ENCODE results near the gene RBM45.
"Not testable (repeated sequence)": the region's sequence is repeated elsewhere in the genome, so short reads cannot be mapped to it uniquely, and the experiment has no call there.

The RBM45 gene

GRCh38 chr2:178106053-178106452, 6.2 kb upstream of the RBM45 start:
- DNase-seq (ENCODE audit: low read depth in 3 of 3, low spot score in 1 of 3), result no peak

DNA sequence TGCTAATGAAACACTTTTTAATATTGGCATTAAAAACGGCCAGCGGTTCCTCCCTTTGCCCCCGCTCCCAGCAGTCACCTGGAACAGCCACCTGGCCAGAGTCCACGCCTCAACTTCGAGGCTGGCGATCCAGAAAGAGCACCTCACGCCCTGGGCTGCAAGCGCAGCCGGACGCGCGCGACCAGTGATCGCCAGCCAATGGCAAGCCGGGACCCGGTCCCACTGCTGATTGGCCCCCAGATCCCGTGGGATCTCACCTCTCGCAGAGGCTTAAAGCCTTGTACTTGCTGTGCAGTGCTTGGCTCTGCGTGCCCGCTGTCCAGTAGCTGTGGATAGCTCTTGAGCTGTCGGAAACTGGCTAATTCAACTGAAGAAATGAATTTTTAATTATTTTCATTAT, 4.1 kb upstream of the RBM45 start:
- DNase-seq (ENCODE audit: low read depth in 3 of 3, low spot score in 1 of 3), result no peak

GRCh38 chr2:178109813-178110212, 2.4 kb upstream of the RBM45 start:
- DNase-seq (ENCODE audit: low read depth in 3 of 3, low spot score in 1 of 3), result no peak

DNA sequence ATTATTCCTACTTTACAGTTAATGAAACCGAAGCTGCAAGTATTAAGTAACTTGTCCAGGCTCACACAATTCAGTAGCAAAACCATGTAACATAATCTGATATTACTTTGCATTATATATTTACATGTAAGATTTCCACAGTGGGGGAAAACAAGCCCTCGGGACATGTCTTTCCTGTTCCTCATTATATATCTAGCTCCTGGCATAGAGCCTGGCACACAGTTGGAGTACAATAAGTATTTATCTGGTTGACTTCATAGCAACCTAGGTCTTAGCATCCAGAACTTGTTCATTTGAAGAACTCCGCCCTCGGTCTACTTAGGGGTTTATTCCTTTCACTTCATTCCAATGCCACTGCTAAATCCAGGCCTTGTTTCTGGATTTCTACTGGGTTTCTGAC, 1.6 kb upstream of the RBM45 start:
- no peak for DNase-seq (ENCODE audit: low read depth in 3 of 3, low spot score in 1 of 3)

- DNase-seq (ENCODE audit: low read depth in 3 of 3, low spot score in 1 of 3), result no peak
These were observed 494 bp upstream of the RBM45 start for GRCh38 chr2:178111743-178112142.

DNA sequence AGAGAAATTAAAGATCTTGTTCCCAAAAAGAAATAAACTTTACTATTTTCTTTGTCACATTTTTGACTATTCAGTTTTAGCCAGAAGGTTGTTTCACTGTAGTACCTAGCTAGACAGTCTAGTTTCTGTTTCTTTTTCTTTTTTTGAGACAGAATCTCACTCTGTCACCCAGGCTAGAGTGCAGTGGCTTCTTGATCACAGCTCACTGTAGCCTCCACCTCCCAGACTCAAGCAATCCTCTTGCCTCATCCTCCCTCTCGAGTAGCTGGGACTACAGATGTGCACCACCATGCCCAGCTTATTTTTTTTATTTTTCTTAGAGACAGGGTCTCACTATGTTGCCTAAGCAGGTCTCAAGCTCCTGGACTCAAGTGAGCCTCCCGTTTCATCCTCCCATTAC, 2.2 kb downstream of the RBM45 start:
- DNase-seq (ENCODE audit: low read depth in 3 of 3, low spot score in 1 of 3), result no peak

DNA sequence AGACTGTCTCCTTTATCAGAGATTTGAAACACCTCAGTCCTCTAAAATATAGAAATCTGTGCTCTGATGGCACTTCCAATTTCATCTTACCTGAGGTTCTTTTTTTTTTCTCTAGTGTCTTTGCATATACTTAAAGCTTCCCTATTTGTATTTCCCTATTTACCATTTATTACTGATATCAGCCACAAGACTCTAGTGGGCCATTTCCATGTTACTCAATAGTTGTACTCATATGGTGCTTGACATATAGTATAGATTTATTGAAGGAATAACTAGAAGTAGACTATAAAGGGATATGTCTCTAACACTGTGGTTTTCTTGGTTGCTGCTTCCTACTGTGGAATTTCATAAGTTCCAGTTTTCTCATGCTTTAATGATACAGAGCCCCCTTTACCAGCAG, 3.0 kb downstream of the RBM45 start:
- DNase-seq (ENCODE audit: low read depth in 3 of 3, low spot score in 1 of 3), result no peak

DNA sequence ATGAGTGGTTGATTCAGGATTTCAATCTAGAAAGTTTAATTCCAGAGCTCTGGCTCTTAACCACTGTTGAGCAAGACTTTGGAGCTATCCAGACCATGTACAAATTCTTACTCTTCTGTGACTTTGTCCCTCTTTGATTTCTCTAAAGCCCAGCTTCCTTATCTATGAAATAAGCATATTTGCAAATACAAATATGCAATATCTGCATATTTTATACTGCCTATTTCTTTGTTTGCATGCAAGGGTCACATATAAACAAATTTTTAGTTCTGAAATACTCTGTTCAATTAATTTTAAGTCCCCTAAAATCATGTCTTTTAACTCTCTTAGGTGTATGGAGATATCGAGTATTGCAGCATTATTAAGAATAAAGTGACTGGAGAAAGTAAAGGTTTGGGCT, 5.5 kb downstream of the RBM45 start:
- DNase-seq (ENCODE audit: low read depth in 3 of 3, low spot score in 1 of 3), result no peak

DNA sequence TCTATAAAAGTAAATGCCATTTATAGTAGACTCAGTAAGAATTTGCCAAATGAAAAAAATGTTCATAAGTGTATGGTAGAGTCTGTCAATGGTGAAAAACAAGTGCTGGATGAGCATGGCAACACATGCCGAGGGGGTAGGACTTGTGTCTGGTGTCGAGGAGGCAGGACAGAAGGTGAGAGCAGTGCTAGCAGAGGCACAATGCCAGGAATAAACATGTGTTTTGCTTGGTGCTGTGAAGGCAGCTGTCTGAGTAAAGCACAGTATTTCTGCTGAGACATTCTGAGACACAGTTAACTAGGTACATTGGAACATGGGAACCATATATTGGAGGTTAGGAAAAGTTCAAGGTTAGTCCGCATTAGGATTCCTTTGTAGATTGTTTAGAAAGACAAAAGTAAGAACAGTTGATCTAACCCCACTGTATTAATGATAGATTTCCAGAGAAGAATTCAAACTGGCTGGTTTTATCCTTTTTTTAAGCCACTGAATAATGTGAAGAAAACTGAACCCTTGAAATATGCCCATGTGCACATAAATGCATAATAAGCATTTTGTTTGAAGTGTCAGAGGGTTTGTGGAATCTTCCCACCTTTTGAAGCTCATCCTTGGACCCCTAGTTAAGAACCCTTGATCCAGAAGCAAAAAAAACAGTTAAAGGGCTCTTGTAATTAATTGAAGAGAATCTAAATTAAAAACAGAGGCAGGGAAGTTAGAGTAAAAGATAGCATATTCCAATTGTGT, 7.1 kb downstream of the RBM45 start:
- DNase-seq (ENCODE audit: low read depth in 3 of 3, low spot score in 1 of 3), result no peak

GRCh38 chr2:178123163-178123562, 10.9 kb downstream of the RBM45 start:
- no peak for DNase-seq (ENCODE audit: low read depth in 3 of 3, low spot score in 1 of 3)

GRCh38 chr2:178125125-178125524, 12.9 kb downstream of the RBM45 start:
- no peak for DNase-seq (ENCODE audit: low read depth in 3 of 3, low spot score in 1 of 3)

- DNase-seq (ENCODE audit: low read depth in 3 of 3, low spot score in 1 of 3), result no peak
These were observed 13.6 kb downstream of the RBM45 start for GRCh38 chr2:178125862-178126261.

DNA sequence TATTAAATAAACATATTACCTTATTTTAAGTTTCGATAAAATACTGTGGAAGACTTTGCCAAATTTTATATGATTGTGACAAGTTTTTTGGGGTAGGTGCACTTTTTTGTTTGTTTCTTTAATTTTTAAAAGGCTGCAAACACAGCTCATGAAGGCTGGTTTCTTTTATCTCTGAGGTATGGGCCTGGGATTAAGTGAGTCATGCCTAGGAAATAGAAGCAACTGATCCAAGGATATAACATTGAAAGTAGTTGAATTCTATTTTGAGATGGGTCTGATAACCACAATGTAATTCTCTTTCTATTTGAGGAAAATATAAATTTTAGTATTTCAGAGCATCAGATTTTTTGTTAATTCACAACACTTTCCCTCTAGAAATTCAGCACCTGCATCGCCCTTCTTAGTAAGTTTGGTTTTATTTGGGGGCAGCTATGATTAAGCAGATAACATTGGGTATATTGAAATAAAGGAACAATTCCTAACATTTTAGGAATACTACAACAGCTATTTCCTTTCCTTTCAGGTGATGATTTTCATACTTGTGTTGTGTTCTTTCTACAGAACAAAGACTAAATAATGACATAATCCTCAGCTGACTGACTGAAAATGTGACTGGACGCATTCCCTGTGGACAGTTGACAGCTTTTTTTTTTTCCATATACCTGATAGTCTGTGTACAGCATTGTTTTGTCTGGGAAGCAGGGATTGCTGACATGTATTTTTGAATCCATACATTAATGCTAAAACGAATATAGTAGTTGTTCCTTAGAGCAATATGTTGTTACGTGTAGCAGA, 16.8 kb downstream of the RBM45 start:
- no peak for DNase-seq (ENCODE audit: low read depth in 3 of 3, low spot score in 1 of 3)

- no peak for DNase-seq (ENCODE audit: low read depth in 3 of 3, low spot score in 1 of 3)
These were observed 24.2 kb downstream of the RBM45 start for GRCh38 chr2:178136321-178137025.

DNA sequence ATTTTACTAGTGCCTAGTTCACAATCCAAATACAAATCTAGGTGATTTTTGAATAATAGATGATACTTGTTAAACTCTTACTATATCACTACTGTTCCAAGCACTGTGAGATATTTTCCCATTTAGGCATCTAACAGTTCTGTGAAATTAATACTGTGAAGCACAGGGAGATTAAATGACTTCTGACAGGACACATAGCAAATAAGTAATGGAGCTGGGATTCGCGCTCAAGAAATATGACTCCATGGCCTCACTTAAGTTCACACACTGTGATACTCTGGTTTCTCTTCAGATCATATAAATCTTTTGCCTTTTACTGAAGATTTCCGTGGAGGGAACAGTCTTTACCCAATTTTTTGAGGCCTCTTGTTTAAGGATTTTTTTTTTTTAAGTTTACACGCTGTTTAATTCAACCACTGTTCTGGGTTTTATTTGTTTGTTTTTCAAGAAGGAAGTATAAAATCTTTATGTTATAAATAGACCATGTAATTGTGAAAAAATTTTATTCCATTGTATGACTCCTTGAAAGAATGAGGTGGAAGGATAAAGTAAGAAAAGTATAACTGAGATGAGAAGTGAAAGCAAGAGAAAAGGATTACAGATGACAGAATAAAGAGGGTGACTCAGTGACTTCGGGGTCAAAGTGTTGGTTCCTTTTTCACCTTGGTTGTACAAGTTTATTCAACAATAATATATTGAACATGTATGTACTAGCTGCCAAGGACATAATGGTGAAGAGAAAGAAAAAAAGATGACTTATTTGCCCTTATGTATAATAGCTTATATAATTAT, 30.2 kb downstream of the RBM45 start:
- no peak for DNase-seq (ENCODE audit: low read depth in 3 of 3, low spot score in 1 of 3)

DNA sequence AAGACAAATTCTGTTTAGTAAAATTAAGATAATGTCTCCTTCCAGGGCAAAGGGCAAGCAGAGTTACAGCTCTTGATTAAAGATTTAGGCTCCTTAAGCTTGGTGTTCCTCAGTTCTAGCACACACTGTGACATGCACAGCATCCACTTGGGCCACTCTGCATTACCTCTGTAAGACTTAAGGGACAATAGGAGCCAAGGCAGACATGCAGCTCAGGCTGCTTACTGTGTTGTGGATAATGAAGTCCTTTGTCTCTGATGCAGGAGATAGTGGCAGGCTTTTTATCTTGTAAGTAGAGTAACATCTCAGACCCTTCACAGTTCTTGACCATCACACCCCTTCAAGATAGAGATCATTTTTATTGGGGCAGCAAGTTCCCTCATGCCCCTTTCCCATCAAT, 31.2 kb downstream of the RBM45 start:
- DNase-seq (ENCODE audit: low read depth in 3 of 3, low spot score in 1 of 3), result no peak

DNA sequence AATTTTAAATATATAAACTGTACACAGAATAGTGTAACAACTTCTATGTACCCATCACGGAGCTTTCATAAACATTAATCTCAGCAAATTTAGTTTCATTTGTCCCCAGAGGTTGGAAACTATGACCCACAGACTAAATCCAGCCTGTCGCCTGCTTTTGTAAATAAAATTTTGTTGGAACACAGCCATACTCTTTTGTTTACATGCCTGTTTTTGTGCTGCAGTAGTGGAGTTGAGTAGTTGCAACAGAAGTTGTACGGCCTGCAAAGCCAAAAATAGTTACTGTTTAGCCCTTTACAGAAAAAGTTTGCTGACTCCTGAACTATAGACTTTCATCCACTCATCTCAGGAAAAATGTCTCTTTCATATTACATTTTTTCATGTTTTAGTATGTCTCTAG, 39.8 kb downstream of the RBM45 start:
- DNase-seq (ENCODE audit: low read depth in 3 of 3, low spot score in 1 of 3), result no peak

- no peak for DNase-seq (ENCODE audit: low read depth in 3 of 3, low spot score in 1 of 3)
These were observed 40.3 kb downstream of the RBM45 start for GRCh38 chr2:178152542-178152941.

DNA sequence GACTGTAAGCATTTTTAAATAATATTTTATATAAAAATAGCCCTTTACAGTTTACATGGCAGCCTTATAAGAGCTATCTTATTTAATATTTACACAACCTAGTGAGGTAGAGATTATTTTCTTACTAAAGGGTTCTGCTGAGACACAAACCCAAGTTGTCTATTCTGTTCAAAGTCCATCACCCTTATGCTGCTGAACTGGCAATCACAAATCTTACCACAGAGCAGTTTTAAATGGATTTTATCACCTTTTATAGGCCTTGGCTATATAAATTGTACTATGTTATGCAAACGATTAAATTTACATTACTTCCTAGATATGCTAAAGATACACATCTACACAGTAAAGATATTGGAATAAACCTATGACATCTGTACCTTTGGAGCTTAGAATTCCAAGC, 40.7 kb downstream of the RBM45 start:
- DNase-seq (ENCODE audit: low read depth in 3 of 3, low spot score in 1 of 3), result no peak

- DNase-seq (ENCODE audit: low read depth in 3 of 3, low spot score in 1 of 3), result not testable (repeated sequence)
These were observed 41.6 kb downstream of the RBM45 start for GRCh38 chr2:178153878-178154277.

- no peak for DNase-seq (ENCODE audit: low read depth in 3 of 3, low spot score in 1 of 3)
These were observed 43.3 kb downstream of the RBM45 start for GRCh38 chr2:178155524-178155923.
